Caco-2 (cell line): Measurements from ENCODE around the gene SNRNP27. TPM values are rescaled to one million over a fixed set of nuclear protein-coding genes. Genes with fewer than 3 reads are reported as not detected.
"Not testable (repeated sequence)": the region's sequence is repeated elsewhere in the genome, so short reads cannot be mapped to it uniquely, and the experiment has no call there.

ENCODE experiments used
- BruUV-seq: library from RNA; stranded (reverse); fragments of 400-500 nt; replicated peaks from 2 replicates; lab custom pipeline; 2021; lab: Mats Ljungman, UMichigan
- CTCF ChIA-PET: fragments of 300-600 bp; sonication (Branson Sonifier 250); formaldehyde crosslinking; loops from one replicate; lab custom pipeline; 2022; ENCODE audit warnings: antibody characterized with exemption; lab: Charles Lee
- POLR2A ChIA-PET: fragments of 300-600 bp; sonication (Branson Sonifier 250); formaldehyde crosslinking; loops from one replicate; lab custom pipeline; 2022; ENCODE audit warnings: antibody characterized with exemption; lab: Charles Lee
- DNase-seq, 2 experiments: peaks; one replicate each; pipeline versions ENCODE4 v3.0.0 to v3.0.0-alpha.2; 2020 to 2022
- H3K27me3 ChIP-seq: replicated peaks from 2 replicates; pipeline ENCODE4 v1.6.0; 2011; ENCODE audit warnings: low read length; ENCODE audit not compliant: control insufficient read depth, insufficient read depth
- H3K36me3 ChIP-seq: 2 replicates; pipeline ENCODE4 v1.5.1; 2011; ENCODE audit warnings: low read length; ENCODE audit not compliant: control insufficient read depth, insufficient read depth
- H3K4me1 ChIP-seq: fragments of 250-450 bp; sonication (Bioruptor Pico); 2 replicates; pipeline ENCODE4 v1.5.1; 2020; ENCODE audit warnings: mild to moderate bottlenecking
- H3K4me3 ChIP-seq: 2 replicates; pipeline ENCODE4 v1.5.1; 2011; ENCODE audit warnings: low read depth, mild to moderate bottlenecking, control low read depth, low read length
- H3K9me3 ChIP-seq: fragments of 250-450 bp; sonication (Bioruptor Pico); 2 replicates; pipeline ENCODE4 v1.5.1; 2020; ENCODE audit warnings: mild to moderate bottlenecking, moderate library complexity
- H3K27ac Mint-ChIP-seq: one replicate; pipeline ENCODE4 v1.8.0; 2022; ENCODE audit warnings: mixed read lengths; ENCODE audit not compliant: unreplicated experiment
- H3K27me3 Mint-ChIP-seq: one replicate; pipeline ENCODE4 v1.8.0; 2022; ENCODE audit warnings: mixed read lengths; ENCODE audit not compliant: insufficient read depth, unreplicated experiment
- H3K36me3 Mint-ChIP-seq: one replicate; pipeline ENCODE4 v1.8.0; 2022; ENCODE audit warnings: mild to moderate bottlenecking, mixed read lengths; ENCODE audit not compliant: insufficient read depth, unreplicated experiment
- H3K4me1 Mint-ChIP-seq: one replicate; pipeline ENCODE4 v1.8.0; 2022; ENCODE audit warnings: low read depth, mixed read lengths; ENCODE audit not compliant: unreplicated experiment
- H3K4me3 Mint-ChIP-seq: one replicate; pipeline ENCODE4 v1.8.0; 2022; ENCODE audit warnings: mild to moderate bottlenecking, moderate library complexity, mixed read lengths; ENCODE audit not compliant: unreplicated experiment
- H3K9me3 Mint-ChIP-seq: one replicate; pipeline ENCODE4 v1.8.0; 2022; ENCODE audit warnings: mixed read lengths; ENCODE audit not compliant: unreplicated experiment
- intact Hi-C: fragments of 100-400 bp; cut with micrococcal nuclease; formaldehyde crosslinking; loops from one replicate; pipeline ENCODE4 v1.10.0; 2022; ENCODE audit not compliant: unreplicated experiment
- total RNA-seq: library from RNA; stranded (reverse); gene quantifications from 2 replicates; pipeline ENCODE4 v1.2.3, GENCODE V29; 2022
- TF ChIP-seq, protein P1 (sequence below), 2 experiments: fragments of 200-600 bp in 1 of 2; IDR thresholded peaks; 1 replicate in 1 of 2; 2 replicates in 1 of 2; pipeline versions ENCODE4 v1.5.1 to v1.8.0; 2011 to 2022; ENCODE audit warnings: antibody characterized with exemption in 1 of 2, control low read depth in 1 of 2, inconsistent platforms in 1 of 2, low read depth in 1 of 2, low read length in 1 of 2, mild to moderate bottlenecking in 1 of 2, moderate library complexity in 1 of 2; ENCODE audit not compliant: insufficient read depth in 1 of 2, severe bottlenecking in 1 of 2, unreplicated experiment in 1 of 2

SNRNP27 gene
- total RNA-seq, 1 experiment from 2014 or later = 49.7 TPM

DNA sequence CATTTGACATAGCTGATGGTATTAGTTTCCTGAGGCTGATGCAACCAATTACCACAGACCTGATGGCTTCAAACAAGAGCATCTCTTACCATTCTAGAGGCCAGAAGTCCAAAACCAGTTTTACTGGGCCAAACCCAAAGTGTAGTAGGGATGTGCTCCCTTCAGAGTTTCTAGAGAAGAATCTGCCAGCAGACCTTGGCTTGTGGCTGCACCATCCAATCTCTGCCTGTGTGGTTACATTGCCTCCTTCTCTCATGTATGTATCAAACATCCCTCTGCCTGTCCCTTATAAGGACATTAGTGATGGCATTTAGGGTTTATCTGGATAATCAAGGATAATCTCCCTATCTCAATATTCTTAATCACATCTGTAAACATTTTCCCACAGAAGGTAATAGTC, 4.5 kb upstream of the SNRNP27 start:
- H3K9me3 Mint-ChIP-seq = no peaks in the 10 kb centered on the region
- H3K27me3 ChIP-seq = no peaks in the 10 kb centered on the region
- no peaks in the 10 kb centered on the region for H3K4me1 ChIP-seq
- H3K4me1 Mint-ChIP-seq = no peaks in the 10 kb centered on the region
- H3K4me3 Mint-ChIP-seq = no peak overlapping the region
- peaks cover 7% of the 10 kb centered on the region for H3K36me3 Mint-ChIP-seq
- CTCF ChIA-PET = no interaction called here
- no peak overlapping the region for H3K4me3 ChIP-seq
- no peaks in the 10 kb centered on the region for H3K36me3 ChIP-seq
- intact Hi-C loops = no loop called here
- POLR2A ChIA-PET = no interaction called here
- DNase-seq = no peak
- H3K27me3 Mint-ChIP-seq = no peaks in the 10 kb centered on the region
- H3K9me3 ChIP-seq = no peaks in the 10 kb centered on the region
- TF ChIP-seq, protein P1, sequence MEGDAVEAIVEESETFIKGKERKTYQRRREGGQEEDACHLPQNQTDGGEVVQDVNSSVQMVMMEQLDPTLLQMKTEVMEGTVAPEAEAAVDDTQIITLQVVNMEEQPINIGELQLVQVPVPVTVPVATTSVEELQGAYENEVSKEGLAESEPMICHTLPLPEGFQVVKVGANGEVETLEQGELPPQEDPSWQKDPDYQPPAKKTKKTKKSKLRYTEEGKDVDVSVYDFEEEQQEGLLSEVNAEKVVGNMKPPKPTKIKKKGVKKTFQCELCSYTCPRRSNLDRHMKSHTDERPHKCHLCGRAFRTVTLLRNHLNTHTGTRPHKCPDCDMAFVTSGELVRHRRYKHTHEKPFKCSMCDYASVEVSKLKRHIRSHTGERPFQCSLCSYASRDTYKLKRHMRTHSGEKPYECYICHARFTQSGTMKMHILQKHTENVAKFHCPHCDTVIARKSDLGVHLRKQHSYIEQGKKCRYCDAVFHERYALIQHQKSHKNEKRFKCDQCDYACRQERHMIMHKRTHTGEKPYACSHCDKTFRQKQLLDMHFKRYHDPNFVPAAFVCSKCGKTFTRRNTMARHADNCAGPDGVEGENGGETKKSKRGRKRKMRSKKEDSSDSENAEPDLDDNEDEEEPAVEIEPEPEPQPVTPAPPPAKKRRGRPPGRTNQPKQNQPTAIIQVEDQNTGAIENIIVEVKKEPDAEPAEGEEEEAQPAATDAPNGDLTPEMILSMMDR (IDR thresholded peaks at IDR 0.05; ENCODE audit: insufficient read depth in 1 of 2, low read depth in 1 of 2, low read length in 1 of 2, severe bottlenecking in 1 of 2, unreplicated experiment in 1 of 2) = no peak
- no peak overlapping the region for H3K27ac Mint-ChIP-seq
- BruUV-seq = no TSS peak

DNA sequence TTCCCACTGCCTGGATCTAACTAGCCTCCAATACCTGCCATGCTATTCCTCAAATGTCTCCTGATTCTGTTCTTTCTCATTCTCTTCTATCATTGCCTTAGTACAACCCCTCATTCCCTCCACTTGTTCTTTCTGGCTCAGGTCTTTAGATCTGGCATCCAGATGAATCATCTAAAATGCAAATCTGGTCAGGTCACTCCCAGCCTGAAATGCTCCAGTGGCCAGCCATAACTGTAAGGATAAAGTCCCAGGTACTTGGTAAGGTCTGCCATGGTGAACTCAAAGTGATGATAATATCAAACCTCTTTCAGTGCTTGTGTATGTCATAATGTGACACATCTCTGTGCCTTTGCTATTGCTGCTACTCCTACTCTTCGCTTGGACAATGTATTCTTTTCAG, 2.9 kb upstream of the SNRNP27 start:
- no TSS peak for BruUV-seq
- H3K9me3 Mint-ChIP-seq = no peaks in the 10 kb centered on the region
- no peaks in the 10 kb centered on the region for H3K27me3 Mint-ChIP-seq
- no peaks in the 10 kb centered on the region for H3K4me1 ChIP-seq
- ChIA-PET POLR2A (no interaction called here), CTCF (interaction anchor here (0.5 kb wide), 1 partner anchor 23 kb away, joined by 3 read pairs; no protein-coding TSS in a partner anchor)
- no peak overlapping the region for H3K4me3 Mint-ChIP-seq
- DNase-seq = no peak
- intact Hi-C loops = no loop called here
- no peaks in the 10 kb centered on the region for H3K9me3 ChIP-seq
- no peaks in the 10 kb centered on the region for H3K4me1 Mint-ChIP-seq
- H3K36me3 ChIP-seq = no peaks in the 10 kb centered on the region
- no peak overlapping the region for H3K4me3 ChIP-seq
- TF ChIP-seq, protein P1 (IDR thresholded peaks at IDR 0.05; ENCODE audit: insufficient read depth in 1 of 2, low read depth in 1 of 2, low read length in 1 of 2, severe bottlenecking in 1 of 2, unreplicated experiment in 1 of 2) = no peak
- H3K27me3 ChIP-seq = no peaks in the 10 kb centered on the region
- no peak overlapping the region for H3K27ac Mint-ChIP-seq
- H3K36me3 Mint-ChIP-seq = peaks cover 15% of the 10 kb centered on the region

DNA sequence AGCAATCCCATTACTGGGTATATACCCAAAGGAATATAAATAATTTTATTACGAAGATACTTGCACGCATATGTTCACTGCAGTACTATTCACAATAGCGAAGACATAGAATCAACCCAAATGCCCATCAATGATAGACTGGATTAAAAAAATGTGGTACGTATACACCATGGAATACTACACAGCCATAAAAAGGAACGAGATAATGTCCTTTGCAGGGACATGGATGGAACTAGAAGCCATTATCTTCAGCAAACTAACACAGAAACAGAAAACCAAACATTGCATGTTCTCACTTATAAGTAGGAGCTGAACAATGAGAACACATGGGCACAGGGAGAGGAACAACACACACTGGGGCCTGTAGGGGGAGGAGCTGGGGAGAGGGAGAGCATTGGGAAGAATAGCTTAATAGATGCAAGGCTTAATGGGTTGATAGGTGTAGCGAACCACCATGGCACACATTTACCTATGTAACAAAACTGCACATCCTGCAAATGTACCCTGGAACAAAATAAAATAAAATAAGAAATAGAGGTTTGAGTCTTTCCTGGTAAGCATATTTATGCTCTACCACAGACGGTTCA, 825 bp upstream of the SNRNP27 start:
- POLR2A ChIA-PET = interaction anchor here (1.9 kb wide), 1 partner anchor 21 kb away, joined by 16 read pairs; the partner anchor contains the start of gene MXD1

DNA sequence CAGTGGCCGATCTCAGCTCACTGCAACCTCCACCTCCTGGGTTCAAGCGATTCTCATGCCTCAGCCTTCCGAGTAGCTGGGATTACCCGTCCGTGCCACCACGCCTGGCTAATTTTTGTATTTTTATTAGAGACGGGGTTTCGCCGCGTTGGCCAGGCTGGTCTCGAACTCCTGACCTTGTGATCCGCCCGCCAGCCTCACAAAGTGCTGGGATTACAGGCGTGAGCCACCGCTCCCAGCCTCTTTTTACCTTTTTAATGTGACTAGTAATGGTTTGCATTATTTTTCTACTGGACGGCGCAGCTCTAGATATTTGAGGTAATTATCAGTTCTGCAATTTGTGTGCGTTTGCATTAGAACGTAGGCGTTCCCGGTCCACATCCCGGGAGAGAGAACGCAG, 981 bp downstream of the SNRNP27 start:
- POLR2A ChIA-PET = interaction anchor here (1.9 kb wide), 1 partner anchor 20 kb away, joined by 16 read pairs; the partner anchor contains the start of gene MXD1
- CTCF ChIA-PET = interaction anchor here (1.6 kb wide), 2 partner anchors 20 to 170 kb away, joined by 4 to 8 read pairs; partner anchors contain the start of gene MXD1
- DNase-seq, intact Hi-C loops, H3K4me1 ChIP-seq, H3K27me3 ChIP-seq, H3K4me1 Mint-ChIP-seq, H3K9me3 Mint-ChIP-seq, H3K36me3 ChIP-seq, H3K9me3 ChIP-seq, H3K27me3 Mint-ChIP-seq, BruUV-seq, H3K27ac Mint-ChIP-seq: not testable (repeated sequence)
- peaks cover 49% of the 10 kb centered on the region for H3K36me3 Mint-ChIP-seq
- H3K4me3 Mint-ChIP-seq = peak overlapping the region; percentile 87
- peak overlapping the region; percentile 51 for H3K4me3 ChIP-seq

More for the DNA sequence above, 825 bp upstream of the SNRNP27 start:
- Mint-ChIP-seq H3K4me3 (peak overlapping the region; percentile 87), H3K36me3 (peaks cover 31% of the 10 kb centered on the region), H3K27ac (peak overlapping the region; percentile 93)
- H3K9me3 ChIP-seq, H3K4me1 ChIP-seq, intact Hi-C loops, H3K27me3 Mint-ChIP-seq, H3K27me3 ChIP-seq, BruUV-seq, H3K36me3 ChIP-seq, DNase-seq, H3K9me3 Mint-ChIP-seq, H3K4me1 Mint-ChIP-seq, H3K4me3 ChIP-seq: not testable (repeated sequence)
- CTCF ChIA-PET = interaction anchor here (0.6 to 1.8 kb wide), 3 partner anchors 19 to 168 kb away, joined by 3 to 12 read pairs (median 4); partner anchors contain the start of gene MXD1
